Measurements from ENCODE around the gene CDC42BPA.

The CDC42BPA gene

DNA sequence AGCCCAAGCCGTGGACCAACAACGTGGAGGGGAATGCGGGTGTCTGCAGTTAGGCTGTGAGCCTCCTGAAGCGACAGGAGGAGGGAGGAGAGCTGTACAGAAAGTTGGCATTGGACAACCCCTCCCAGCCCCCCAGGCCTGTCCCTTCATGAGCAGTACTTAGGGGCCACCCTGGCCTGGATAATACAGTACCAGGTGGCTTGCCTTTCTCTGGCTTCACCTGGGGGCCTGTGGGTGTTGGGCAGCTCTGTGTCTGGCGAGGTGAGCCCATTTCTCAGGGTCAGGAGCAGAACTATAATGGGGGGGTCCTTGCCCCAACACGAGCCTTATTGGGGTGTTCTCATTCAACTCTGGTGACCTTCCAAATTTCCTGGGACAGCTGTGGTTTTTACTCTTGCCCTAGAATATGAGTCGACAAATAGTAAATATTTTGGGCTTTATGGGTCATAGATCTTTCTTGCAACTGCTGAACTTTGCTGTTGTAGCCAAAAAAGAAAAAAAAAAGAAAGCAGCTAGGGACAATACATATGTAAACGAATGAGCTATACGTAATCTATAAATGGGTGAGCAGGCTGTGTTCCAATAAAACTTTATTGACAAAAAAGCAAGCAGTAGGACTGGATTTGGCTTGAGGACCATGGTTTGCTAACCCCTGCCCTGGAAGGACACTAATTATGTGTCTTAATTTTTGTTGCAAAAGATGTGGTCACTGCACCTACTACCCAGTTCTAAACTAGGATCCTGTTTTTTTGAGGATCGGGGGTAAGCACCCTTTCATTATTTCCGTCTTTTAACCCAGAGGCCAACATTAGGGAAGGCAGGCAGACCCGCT is 366.8 kb downstream of the CDC42BPA start:
- in situ Hi-C loops (cut with MboI; ENCODE audit: low sequenced_read_pairs), result no loop called here

DNA sequence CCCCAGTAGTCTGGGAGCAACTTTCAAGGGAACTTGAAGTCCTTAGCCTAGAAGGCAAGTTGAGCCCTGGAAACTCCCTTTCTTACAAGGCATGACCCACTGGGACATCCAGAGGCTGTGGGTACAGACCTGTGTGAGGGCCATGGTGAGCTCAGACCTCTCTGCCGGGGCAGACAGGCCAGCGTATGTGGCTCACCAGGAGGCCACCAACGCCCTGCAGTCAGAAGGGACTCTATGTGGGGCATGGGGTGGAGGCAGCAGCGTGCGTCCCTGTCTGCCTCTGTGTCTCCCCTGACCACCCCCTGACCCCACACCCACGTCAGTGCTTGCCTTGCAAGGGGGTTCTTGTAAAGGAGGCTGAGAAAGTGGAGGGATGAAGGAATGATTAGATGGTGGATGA is 367.4 kb downstream of the CDC42BPA start:
- in situ Hi-C loops (cut with MboI; ENCODE audit: low sequenced_read_pairs), result no loop called here

GRCh38 chr1:226950316-226950715 is 368.0 kb downstream of the CDC42BPA start:
- in situ Hi-C loops (cut with MboI; ENCODE audit: low sequenced_read_pairs), result no loop called here

DNA sequence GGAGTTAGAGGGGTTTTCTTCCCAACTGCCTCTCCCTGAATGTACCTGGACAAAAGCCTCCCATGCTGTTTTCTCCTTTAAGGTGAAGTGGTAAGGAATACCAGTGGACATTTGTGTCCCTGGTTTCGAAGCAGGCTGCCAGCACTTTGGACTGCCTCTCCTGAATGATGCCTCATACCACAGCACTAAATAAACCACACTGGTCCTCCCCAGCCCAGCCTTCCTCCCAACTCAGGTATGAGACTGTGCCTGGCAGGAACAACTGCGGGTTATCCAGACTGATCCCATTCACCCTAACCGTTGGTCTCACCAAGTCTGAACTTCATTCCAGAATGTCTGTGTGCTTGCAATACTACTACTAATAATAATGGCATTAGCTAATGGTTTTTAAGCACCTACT is 368.9 kb downstream of the CDC42BPA start:
- in situ Hi-C loops (cut with MboI; ENCODE audit: low sequenced_read_pairs), result no loop called here

DNA sequence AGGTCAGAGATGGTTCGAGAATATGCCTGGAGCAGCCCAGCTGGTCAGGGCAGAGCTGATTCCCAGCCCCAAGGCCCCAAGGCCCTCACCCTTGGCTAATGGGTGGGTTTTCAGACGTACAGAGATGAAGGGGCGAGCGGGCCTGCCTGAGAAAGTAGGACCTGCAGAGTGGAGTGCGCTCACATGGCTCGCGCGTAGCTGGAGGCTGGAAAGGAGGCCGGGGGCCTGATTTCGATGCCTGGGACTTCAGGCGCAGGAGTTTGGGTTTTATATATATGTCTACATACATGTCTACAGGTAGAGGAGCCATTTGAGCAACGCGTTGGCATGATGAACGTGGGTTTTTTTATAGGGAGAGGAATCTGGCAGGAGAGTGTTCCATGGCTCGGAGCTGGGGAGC is 369.3 kb downstream of the CDC42BPA start:
- in situ Hi-C loops (cut with MboI; ENCODE audit: low sequenced_read_pairs), result no loop called here

GRCh38 chr1:226948480-226948879 is 369.8 kb downstream of the CDC42BPA start:
- in situ Hi-C loops (cut with MboI; ENCODE audit: low sequenced_read_pairs), result no loop called here

DNA sequence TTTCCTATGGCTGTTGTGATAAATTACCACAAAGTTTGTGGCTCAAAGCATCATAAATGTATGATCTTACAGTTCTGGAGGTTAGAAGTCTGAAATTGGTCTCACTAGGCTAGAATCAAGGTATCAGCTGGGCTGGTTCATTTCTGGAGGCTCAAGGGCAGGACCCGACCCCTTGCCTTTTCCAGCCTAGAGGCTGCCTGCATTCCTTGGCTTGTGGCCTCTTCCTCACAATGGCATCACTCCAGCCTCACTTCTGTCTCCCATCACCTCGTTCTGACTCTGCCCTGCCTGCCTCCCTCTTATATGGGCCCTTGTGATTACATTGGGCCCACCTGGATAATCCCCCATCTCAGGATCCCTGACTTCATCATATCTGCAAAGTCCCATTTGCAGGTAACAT is 370.2 kb downstream of the CDC42BPA start:
- in situ Hi-C loops (cut with MboI; ENCODE audit: low sequenced_read_pairs), result no loop called here

DNA sequence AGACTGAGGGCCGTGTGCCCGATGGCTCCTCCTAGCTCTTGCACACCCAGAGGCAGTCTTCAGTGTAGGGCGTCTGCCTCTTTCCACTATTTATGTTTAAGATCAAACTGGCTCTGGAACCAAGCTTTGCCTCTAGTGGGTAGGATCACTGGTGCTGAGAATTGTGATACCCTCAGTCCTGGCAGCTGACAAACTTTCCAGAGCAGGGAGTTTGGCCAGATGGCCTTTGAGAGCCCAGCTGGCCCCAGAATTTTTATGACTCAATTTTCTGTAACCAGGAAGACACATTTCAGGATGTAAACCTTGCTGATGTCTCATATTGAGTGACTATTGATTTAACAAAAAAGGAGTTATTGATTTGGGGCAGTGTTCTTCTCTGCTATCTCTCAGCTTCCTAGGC is 371.5 kb downstream of the CDC42BPA start:
- in situ Hi-C loops (cut with MboI; ENCODE audit: low sequenced_read_pairs), result no loop called here

DNA sequence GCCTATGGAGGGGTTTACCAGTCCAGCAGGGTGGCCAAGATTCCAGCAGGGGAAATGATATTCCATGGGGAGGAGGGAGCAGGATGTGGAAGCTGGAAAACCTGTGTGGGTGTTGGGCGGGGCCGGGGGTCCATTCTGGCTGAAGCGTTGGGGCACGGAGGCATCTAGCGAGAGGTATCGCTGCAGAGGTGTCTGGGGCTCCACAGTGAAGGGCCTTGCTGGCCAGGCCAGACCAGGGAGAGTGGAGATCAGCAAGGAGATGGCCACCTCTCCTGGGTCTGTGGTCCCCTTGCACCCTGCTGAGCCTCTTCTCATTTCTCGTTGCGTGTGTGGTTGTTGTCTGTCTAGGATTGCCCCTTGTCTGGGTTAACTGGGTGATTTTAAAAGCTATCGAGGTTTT is 372.0 kb downstream of the CDC42BPA start:
- in situ Hi-C loops (cut with MboI; ENCODE audit: low sequenced_read_pairs), result no loop called here

DNA sequence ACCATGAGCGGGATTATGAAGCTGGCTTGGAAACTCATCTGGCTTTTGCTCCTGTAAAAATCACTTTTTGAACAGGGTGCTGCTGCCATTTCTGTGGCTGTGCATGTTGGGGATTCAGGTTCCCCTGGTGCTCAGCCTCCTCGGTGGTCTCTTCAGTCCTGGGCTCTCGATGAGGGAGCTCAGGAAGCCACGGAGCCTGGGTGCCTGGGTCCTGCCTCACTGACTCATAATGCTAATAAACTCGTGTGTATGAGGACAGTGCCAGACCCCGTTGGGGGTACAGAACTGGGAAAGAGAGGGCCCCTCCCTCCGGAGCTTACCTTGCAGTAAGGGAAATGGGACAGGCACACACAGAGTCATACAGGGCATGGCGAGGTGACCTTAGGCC is 372.4 kb downstream of the CDC42BPA start:
- in situ Hi-C loops (cut with MboI; ENCODE audit: low sequenced_read_pairs), result no loop called here

DNA sequence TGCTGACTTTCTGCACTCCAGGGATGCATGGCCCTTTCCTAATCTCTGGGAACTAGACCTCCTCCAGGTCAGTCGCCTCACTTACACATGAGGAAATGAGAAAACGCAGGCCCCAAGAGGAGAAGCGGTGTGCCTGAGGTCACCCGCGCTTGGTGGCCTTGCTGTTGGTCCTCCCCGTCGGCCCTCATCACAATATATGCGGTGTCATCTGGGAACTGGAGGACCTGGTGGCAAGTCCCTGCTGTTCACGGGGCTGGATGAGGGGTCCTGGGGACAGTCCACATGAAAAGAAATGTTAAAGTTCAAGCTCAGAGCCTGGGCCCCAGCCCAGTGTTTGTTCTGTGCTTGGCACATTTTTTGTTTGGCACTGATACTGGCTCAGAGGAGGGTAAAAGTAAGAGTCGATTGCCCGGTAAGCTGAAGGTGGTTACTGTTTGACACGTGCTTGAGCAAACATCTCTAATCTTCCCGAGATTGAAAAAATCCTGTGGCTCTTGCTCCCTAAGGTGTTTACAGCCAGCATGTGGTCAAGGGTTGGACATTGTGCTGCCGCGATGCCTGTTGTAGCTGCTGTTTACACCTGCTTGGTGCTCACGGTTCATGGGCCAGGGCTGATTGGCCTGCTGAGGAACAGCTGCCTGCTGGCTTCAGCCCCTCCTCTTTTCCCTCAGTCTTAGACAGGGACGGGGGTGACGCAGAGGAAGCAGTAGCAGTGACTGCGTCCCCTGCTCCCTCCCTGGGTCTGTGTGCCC is 373.0 kb downstream of the CDC42BPA start:
- in situ Hi-C loops (cut with MboI; ENCODE audit: low sequenced_read_pairs), result no loop called here

GRCh38 chr1:226943927-226944326 is 374.4 kb downstream of the CDC42BPA start:
- in situ Hi-C loops (cut with MboI; ENCODE audit: low sequenced_read_pairs), result no loop called here

GRCh38 chr1:226943156-226943555 is 375.1 kb downstream of the CDC42BPA start:
- in situ Hi-C loops (cut with MboI; ENCODE audit: low sequenced_read_pairs), result no loop called here

DNA sequence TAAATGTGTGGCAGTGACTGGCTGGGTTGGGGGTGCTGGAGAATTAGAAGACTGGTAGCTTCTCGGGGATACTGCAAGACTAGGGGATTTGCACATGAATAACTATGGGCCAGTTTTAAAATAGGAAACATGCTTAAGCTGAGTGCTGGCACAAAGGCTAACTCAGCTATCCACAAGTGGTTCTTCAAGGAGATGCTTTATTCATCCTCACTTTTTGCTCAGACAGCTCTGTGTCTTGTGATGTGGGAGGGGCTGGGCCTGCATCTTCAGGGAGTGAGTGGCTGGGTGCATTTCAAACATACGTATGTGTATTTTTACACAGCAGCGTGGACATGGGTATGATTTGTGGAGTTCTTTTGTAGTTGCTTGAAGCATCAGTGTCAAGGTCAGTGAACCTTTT is 375.9 kb downstream of the CDC42BPA start:
- in situ Hi-C loops (cut with MboI; ENCODE audit: low sequenced_read_pairs), result no loop called here

- in situ Hi-C loops (cut with MboI; ENCODE audit: low sequenced_read_pairs), result no loop called here
Measured at GRCh38 chr1:226940806-226941067, 377.6 kb downstream of the CDC42BPA start.

GRCh38 chr1:226940029-226940805 is 378.1 kb downstream of the CDC42BPA start, which contains the start of gene COQ8A:
Gene COQ8A, plus strand, starts transcription at chr1:226940294. Its CDS starts 21,092 bp downstream, at chr1:226961386.
- in situ Hi-C loops (cut with MboI; ENCODE audit: low sequenced_read_pairs), result no loop called here
